HG03025 (cell line): Measurements from ENCODE around the gene CCDC97.
"Not testable (repeated sequence)": the region's sequence is repeated elsewhere in the genome, so short reads cannot be mapped to it uniquely, and the experiment has no call there.

Experiments
- ATAC-seq: cut with Tn5 transposase; IDR thresholded peaks from one replicate; pipeline ENCODE4 v1.9.1; 2021; ENCODE audit warnings: mild to moderate bottlenecking, moderate library complexity; ENCODE audit not compliant: unreplicated experiment, low FRiP score

CCDC97 gene

DNA sequence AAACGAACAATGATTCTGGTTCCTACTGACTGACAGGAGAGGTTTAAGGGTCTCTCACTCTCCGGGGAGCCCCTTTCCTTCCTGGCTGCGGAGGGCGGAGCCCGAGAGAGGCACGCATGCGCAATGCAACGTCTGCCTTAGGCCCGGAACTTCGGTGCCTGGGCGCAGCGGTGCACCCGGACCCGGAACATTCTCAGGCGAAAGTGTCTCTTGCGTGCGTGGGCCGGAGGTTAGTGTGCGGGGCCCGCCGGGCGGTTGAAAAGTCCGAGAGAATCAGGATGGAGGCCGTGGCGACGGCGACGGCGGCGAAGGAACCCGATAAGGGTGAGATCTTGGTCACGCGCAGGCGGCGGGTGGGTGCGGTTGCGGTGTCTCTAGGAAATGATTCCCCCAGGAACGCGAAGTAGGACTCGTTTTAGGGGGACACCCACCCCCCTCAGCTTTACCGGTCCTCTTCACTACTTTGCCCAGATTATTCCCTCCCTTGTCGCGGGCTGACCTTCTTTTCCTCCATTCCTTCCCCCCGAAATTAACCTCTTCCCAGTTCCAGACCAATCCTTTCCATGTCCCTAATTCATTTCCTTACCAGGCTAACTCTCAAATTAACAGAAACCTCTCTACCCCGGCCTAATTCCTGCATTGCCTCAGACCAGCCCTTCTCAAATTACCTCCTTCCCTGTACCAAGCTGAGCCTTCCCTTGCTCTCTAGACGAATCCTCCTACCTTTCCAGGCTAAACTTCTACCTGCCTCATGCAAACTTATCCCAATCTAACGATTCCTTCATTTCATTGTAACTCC lies at the start of gene CCDC97:
Gene CCDC97 (plus strand): TSS at position 140 of the 799 bp plus-strand sequence. CDS start 139 bp downstream, at position 279.
- no peak for ATAC-seq

DNA sequence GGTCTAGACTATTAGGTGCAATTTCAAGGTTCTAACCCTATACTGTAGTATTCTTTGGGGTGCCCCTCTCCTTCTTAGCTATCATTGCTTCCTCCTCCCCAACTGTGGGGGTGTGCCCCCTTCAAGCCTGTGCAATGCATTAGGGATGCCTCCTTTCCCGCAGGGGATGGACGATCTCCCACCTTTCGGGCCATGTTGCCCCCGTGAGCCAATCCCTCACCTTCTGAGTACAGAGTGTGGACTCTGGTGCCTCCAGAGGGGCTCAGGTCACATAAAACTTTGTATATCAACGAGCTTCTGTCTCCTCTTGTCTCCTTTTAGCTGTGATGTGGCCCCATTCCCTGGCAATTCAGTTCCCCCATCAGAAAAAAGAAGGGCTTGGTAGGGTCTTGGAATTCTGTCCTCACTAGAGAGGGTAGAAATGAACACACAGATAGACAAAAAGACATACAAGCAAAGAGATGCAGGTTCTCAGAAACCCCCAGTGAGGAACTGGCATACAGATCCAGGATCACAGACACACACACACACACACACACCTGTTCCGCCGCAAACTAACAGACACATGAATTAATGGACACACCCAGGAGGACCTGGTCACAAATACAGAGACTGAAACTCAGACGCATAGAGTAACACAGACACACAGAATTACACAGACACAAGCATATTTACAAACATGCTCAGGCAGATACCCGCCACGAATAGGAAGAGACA lies 48.3 kb upstream of the CCDC97 start:
- ATAC-seq: no peak

- peak; percentile 1 for ATAC-seq
These were observed 46.7 kb upstream of the CCDC97 start for GRCh38 chr19:41263042-41263849.

DNA sequence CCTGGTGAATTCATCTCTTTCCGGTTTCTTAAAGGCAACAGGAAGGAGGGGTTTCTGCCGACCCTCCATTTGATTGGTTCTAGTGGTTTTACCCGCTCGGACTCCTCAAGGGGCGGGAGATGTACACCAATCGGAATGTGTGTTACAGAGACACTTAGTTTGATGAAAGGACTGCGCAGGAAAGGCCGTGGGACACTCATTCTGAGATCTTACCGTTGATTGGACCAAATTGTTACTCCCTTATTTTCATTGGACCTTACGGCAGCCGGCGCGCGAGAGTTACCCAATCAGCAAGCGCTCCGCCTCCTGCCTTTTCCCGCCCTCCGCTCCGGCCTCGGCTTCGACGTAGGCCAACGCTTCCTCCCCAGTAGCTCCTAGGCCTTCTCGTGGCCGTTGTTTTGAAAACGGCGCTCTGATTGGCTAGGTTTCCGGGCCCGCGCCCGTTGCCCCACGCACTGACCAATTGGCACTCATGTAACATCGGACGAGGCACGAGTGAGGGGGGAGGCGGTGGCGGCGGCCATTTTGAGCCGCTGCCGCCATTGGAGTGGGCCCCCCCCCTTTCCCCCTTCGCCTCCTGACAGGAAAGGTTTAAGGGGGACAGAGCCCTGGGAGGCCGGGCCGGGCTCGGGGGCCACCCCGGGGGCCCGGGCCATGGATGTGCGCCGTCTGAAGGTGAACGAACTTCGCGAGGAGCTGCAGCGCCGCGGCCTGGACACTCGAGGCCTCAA lies 46.0 kb upstream of the CCDC97 start, which contains the start of gene HNRNPUL1:
Gene HNRNPUL1 (plus strand): TSS at position 523 of the 731 bp plus-strand sequence. CDS start 132 bp downstream, at position 655.
- peak; percentile 70 for ATAC-seq

DNA sequence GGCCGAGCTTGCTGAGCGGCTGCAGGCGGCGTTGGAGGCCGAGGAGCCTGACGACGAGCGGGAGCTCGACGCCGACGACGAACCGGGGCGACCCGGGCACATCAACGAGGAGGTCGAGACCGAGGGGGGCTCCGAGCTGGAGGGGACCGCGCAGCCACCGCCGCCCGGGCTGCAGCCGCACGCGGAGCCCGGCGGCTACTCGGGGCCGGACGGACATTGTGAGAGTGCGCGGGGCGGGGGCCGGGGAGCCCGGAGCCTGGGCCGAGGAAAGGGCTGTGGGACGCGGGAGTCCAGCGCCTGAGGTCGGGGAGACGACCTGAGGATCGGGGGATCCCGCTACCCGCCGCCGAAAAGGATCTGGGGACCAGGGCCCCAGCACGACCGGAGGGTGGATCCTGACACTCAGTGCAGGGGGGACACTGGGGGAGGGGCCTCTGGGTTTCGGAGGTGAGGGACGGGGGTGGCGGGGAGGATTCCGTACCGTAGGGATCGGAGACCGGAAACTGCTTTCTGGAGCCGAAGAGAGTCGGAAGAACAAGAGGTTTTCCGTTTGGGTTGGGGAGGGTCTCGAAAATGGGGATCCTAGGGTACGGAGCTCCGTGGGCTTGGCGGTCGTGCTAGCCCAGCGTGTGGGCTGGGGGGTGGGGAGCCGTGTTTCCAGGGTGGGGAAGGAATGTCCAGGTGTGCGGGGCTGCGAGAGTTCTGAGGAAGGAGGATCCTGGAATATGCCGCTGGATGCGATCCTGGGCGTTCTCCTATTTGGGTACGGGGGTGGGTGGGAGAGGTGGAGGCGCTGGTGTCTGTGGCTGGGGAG lies 45.2 kb upstream of the CCDC97 start:
- ATAC-seq: no peak

DNA sequence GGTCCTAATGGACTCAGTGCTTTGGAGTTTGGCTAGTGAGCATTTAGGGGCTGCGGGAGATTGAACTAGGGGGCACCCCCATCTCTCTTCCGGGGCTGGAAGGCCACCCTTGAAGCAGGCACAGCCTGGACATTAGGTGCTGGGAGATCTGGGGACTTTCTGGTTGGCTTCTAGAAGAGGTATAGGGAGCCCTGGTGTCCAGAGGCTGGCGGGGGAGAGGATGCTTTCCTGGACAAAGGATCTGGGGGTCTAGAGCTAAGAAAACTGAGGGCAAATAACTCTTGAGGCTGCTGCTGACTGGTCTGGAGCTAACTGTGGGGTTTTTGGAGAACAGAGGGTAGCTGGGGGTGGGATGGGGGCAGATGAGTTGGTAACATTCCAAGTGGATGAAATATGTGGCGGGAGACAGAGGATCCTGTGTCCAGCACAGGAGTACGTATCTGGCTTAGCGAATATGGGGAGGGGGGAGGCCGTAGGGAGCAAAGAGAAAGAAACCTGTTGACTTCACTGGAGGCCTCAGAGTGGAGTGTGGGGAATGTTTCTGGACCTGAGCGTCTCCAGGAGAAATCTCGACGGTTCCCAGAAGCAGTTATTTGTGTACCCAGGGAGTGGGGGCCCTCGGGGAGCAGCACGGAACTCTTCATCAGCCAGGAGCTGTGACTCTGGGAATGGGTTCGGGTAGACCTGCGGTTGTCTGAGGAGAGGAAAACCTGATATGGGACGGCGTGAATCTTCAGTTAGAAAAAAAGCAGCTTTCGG lies 44.4 kb upstream of the CCDC97 start:
- ATAC-seq: no peak

- no peak for ATAC-seq
These were observed 40.9 kb upstream of the CCDC97 start for GRCh38 chr19:41269055-41269454.

DNA sequence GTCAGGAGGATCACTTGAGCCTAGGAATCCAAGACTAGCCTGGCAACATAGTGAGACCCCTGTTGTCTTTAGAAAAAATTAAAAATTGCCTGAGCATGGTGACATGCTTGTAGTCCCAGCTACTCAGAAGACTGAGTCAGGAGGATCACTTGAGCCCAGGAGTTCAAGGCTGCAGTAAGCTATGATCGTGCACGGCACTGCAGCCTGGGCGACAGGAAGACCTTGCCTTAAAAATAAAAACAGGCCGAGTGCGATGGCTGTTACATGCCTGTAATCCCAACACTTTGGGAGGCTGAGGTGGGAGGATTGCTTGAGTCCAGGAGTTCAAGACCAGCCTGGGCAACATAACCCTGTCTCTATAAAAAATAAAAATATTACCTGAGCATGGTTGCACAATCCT lies 40.4 kb upstream of the CCDC97 start:
- no peak for ATAC-seq

- ATAC-seq: no peak
These were observed 36.9 kb upstream of the CCDC97 start for GRCh38 chr19:41273076-41273475.

DNA sequence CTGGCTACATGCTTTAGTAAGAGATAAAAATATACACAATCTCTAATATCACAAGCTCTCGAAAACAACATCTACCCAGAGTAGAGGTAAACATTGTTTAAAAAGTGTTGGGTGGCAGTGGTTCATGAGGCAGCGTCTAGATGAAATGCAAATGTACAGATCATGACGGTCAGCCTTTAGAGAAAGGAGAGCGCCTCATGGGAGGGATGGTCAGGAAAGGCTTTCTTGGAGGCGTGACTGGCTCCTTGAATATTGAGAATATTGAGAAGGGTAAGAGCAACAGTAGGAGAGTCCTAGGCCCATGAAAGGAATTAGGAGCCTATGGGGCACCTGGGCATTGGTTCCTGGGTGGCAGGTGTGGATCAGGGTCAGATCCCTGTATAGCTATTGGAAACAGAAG lies 35.2 kb upstream of the CCDC97 start:
- ATAC-seq: no peak

DNA sequence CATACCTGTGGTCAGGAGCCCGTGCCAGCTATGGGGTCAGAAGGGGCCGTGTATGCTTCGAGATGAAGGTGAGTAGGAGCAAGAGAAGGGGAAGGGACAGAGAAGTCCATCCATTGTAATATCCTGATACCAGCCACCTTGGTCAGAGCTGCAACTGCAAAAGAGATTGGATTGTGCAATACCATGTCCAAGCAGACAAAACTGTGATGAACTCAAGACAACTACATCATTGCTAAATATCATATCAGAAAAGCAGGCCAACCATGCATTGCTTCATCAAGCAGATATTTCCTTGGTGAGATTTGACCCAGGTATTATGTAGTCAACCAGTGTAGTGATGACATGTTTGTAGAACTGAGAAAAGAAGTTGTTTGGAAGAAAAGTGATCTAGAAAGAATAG lies 33.7 kb upstream of the CCDC97 start:
- ATAC-seq: no peak

- no peak for ATAC-seq
These were observed 31.5 kb upstream of the CCDC97 start for GRCh38 chr19:41278478-41278877.

DNA sequence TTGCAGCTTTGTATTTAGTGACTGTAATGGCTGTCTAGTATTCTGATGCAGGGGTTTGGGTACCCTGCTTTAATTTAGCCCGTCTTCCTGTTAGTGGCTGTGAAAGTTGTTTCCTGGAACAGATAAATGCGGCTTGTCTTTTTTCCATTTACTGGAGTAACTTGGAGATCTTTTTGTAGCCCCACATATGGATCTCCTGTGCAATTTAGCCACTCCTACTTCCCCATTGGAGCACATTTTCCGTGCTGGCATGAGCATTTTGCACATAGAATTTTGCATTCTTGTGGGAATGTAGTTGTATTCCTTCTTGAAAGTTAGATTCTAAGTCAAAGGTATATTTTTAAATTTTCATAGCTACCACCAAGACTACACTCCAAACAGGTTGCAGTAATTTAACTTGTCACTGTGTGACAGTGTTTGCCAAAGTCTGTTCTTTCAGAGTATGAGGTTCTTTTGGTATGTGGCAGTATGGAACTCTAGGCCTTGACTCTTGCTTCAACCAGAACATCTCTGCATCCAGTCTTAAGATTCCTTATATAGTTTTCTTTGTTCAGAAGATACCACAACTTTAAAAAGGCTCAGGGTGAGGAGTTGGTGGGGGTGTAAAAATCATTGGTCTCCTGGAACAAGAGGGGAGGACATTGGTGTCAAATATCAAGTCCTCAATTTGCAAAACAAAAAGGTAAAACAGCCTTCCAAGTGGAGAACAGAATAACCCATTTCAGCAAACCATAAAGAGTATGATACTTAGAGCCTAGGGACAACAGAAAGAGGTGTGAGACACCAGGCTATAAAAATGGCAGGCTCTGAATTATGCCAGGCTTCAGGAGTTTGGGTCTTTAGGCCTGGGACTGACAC lies 21.1 kb upstream of the CCDC97 start:
- ATAC-seq: no peak

DNA sequence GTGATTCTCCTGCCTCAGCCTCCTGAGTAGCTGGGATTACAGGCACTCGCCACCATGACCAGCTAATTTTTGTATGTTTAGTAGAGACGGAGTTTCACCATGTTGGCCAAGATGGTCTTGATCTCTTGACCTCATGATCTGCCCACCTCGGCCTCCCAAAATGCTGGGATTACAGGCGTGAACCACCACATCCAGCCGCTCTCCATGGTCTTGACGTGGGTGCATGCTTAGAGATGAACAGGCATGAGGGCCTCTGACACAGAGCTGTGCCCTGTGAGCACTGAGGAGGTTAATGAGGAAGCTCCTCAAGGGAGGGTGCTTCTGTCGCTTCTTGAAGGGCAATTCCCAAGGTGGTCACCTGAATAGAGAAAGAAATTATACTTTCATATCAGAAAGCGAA lies 20.2 kb upstream of the CCDC97 start:
- ATAC-seq: not testable (repeated sequence)

DNA sequence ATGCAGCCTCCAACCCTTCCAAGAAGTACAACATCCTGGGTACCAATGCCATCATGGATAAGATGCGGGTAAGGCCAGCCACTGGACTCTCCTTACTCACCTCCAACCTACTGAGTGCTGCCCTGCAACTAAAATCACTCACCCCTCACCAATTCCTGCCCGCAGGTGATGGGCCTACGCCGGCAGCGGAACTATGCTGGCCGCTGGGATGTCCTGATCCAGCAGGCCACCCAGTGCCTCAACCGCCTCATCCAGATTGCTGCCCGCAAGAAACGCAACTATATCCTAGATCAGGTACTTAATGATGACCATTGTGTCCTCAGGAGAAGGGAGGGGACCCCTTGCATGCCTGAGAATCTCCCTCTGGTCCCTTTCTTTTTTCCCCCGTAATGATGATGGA lies 15.6 kb upstream of the CCDC97 start:
- no peak for ATAC-seq

GRCh38 chr19:41295499-41295898 lies 14.5 kb upstream of the CCDC97 start:
- ATAC-seq: no peak

DNA sequence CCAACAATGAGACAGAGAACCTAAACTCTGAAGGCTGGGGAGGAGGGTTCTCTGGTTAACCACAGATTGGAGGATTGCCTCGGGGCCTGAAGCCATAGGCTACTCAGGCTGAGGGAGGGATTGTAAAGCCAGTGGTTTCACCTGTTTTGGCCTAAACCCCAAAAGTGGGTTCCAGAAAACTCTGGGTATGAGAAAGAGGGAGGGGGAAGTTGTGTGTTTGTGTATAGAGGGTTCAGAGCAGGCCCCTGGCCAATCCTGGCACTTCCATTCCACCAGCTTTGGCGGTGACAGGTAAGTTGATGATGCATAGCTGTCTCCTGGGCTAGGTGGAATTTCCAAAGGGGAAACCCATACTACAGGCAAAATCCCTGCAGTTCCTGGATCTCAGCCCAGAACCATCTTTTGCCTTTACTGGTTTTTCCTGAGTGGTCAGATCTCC lies 13.5 kb upstream of the CCDC97 start:
- ATAC-seq: no peak
